ENCODE results near the gene NXF1.
"Not testable (repeated sequence)": the region's sequence is repeated elsewhere in the genome, so short reads cannot be mapped to it uniquely, and the experiment has no call there.

Gene NXF1

DNA sequence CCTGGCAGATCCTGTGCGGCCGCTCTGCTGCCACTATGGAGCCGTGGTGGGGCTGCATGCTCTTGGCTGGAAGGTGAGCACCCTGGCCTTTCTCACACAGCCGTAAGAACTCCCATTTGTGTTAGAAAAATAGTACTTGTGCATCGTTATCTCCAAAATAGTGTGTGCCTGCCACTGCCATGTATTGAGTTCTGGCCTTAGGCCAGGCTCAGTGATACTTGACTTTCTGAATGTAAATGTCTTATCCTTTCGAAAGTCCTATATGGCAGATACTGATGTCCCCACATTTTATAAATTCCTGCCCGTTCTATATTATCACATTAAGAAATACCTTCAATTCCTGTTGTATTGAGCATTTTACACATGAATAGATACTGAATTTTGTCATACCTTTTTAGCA lies 22.5 kb downstream of the NXF1 start:
- DNase-seq = no peak

DNA sequence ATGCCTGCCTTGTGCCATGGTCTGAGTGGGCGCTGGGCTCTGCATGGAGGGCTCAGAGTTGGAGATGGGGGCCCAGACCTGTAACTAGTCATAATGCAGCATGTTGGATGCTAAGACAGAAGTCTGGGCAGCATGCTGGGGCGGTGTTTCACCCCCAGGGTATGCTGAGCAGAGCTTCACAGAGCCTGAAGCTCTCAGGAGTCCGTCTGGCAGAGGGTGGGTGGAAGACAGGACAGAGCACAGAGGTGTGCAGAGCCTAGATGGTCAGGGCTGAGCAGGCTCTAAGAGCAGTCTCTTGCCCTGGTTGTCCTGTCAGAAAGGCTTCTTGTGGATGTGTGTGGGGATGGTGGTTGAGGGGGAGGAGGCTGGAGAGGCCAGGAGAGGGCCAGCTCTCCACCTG lies 26.8 kb downstream of the NXF1 start:
- DNase-seq = no peak

GRCh38 chr11:62777389-62777788 lies 27.9 kb downstream of the NXF1 start:
- no peak for DNase-seq

DNA sequence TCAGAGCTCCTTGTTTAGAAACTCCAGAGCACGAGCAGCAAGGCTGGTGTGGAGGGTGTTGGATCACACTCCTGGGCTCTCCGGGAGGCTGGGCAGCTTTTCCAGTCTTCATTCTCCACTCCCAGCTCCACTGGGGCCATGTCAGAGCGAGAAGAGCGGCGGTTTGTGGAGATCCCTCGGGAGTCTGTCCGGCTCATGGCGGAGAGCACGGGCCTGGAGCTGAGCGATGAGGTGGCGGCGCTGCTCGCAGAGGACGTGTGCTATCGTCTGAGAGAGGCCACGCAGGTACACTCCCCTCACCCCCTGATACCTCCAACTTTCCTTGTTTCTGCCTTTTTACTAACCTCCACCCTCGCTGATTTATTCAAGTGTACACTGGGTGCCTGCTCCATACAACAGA lies 29.6 kb downstream of the NXF1 start:
- no peak for DNase-seq

GRCh38 chr11:62774407-62774806 lies 30.8 kb downstream of the NXF1 start:
- DNase-seq = no peak

DNA sequence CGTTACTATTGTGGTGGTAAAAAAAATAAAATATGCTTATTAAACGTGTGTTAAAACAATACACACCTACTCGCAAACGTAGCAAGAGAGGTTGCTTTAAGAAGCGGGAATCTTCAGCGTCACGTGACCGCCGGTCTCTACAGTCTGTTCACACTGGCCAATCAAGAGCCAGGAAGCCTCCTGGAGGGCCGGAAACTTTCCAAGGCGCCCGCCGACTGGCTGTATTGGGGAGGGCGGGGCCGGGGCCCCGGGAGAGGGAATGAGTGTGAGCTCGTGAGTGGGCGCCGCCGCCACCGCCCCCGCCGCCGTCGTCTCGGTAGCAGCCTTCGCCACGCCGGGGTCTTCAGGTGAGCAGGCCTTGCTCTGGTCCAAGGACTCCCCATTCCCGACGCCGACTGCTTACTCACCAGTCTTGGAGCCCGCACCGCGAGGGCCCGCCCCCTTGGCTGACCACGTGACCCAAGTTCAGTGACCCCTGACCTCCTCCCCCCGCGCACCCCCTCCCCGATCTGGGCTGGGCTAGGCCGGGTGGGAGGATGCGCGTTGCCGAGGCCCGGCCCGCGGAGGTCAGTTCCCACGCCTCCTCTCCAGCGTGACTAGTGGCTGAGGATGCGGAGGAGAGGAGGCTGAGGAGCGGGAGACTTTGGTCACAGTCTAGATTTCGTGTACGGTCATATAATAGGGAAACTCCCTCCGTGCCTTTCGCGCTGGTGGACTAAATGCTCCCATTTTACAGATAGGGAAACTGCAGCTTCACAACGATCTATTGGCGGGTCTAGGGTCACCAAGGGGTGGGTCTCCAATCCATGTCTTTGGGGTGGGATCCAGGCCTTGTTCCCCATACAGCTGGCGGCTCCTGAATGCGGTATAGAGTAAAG lies 33.9 kb downstream of the NXF1 start, which contains the start of gene TAF6L:
TSS of gene TAF6L (plus strand) at position 253 of the 878 bp plus-strand sequence. CDS start 4,388 bp downstream, outside the sequence.
- peak; percentile 91 for DNase-seq

DNA sequence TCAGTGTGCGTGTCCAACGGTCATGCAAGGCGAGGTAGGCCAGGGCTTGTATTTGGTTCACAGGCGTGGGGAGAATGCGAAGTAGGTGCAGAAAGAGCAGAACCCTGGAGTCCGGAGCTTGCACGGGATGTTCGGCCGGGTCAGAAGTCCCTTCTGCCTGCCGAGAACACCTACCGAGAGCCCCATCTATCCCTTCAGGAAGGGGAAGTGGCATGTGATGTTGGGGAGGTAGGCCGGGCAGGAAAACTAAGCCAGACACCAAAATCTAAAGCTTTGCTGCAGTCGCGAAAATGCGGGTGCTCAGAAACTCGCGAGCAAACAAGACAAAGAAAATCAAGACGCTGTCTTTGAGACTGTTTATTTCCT lies 34.5 kb downstream of the NXF1 start:
- no peak for DNase-seq

- DNase-seq = not testable (repeated sequence)
These were observed 44.4 kb downstream of the NXF1 start for GRCh38 chr11:62760867-62761227.

DNA sequence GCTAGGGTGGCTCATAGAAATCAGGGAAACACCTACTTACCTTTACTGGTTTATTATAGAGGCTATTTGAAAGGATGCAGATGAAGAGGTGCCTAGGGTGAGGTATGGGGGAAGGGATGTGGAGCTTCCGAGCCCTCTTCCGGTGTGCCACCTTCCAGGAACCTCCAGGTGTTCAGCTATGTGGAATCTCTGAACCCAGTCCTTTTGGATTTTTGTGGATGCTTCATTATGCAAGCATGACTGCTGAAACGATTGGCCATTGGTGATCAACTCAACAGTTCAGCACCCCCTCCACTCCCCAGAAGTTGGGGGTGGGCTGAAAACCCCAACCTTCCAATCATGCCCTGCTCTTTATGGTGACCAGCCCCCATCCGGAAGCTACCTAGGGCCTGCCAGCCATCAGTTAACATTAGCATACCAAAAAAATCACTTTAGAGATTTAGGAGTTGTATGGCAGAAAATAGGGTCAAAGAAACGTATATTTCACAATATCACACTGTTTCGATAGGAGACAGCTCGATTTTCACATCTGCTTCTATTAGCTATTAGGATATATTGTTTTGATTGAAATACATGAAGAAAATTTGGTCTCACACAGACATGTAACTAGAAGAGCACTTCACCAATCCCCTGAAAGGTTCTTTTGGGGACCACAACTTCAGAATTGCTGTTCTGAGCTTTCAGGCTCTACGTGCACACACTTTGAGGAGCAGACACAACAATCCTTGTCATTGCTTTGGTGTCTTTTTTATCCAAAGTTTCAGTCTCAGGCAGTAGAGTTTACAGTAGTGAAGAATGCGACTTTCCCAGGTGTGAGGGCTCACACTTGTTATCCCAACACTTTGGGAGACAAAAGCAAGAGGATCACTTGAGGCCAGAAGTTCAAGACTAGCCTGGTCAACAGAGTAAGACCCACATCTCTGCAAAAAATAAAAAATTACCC lies 47.1 kb downstream of the NXF1 start:
- DNase-seq = no peak

GRCh38 chr11:62755086-62755615 lies 50.1 kb downstream of the NXF1 start:
- DNase-seq = no peak

GRCh38 chr11:62753736-62754603 lies 51.3 kb downstream of the NXF1 start, which contains the start of gene ZBTB3:
Gene ZBTB3, minus strand, starts transcription at chr11:62754160. Its CDS starts 496 bp downstream, at chr11:62753664.
- DNase-seq = peak; percentile 98

- DNase-seq = no peak
These were observed 52.1 kb downstream of the NXF1 start for GRCh38 chr11:62752994-62753735.

DNA sequence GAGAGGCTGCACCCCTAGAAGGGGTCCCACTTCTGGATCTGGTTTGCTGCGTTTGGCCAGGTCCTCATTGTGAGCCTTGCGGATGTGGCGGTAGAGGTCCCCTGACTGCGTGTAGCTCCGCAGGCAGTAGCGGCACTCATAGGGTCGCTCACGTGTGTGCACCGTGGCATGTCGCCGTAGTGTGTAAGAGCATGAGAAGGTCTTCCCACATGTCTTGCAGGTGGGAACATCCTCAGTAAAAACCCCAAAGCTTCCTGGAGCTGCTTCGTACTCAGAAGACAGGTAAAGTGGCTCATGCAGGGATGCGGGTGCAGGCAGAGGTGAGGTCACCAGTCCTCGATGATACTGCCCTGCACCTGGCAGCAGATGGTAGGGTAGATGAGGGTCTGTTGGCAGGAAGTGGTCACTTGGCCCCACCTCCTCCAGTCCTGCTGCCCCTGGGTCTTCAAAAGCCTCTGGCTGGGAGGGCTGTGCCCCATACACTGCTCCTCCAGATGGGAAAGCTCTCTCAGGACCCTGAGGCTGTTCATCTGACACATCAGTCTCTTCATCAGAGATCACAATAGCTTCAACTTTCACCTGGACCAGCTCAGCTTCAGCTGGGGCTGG lies 53.0 kb downstream of the NXF1 start:
- DNase-seq = no peak

- DNase-seq = not testable (repeated sequence)
These were observed 55.3 kb downstream of the NXF1 start for GRCh38 chr11:62749931-62750330.

DNA sequence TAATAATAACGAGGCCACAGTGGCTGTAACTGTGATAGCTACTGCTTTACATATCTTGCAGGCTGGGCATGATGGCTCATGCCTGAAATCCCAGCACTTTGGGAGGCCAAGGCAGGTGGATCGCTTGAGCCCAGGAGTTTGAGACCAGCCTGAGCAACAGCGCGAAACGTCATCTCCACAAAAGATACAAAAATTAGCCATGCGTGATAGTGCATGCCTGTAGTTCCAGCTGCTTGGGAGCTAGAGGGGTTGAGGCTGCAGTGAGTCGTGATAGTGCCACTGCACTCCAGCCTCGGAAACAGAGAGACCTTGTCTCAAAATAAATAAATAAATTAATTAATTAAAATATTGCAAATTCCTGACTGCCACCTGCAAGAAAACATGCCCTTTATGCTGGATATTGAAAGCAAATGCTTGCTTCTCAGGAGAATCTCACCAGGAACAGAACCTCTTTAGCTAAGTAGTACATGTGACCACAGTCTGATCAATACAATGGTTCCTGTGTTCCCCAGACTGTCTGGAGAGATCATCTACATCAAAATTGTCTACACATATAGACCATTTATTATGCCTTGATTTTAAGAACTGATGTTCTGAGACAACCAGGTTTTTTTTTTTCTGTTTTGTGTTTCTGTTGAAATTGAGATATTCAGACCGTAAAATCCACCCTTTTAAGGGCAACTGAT lies 57.6 kb downstream of the NXF1 start:
- DNase-seq = no peak

Measured in DMS 273 treated with DMSO at 0.1 percent for 48 hours (cell line).